ENCODE data around the gene PDCD10. TPM values are rescaled to one million over a fixed set of nuclear protein-coding genes. Genes with fewer than 3 reads are reported as not detected.

The PDCD10 gene
- total and polyA plus RNA-seq, 2 experiments from 2014 or later, result 58.2 to 89.6 TPM

- no peaks in the 10 kb centered on the region for H3K36me3 ChIP-seq (replicated peaks; ENCODE audit: insufficient read depth, low read depth)
- no peak for TF ChIP-seq EZH2phosphoT487 (IDR thresholded peaks at IDR 0.05; ENCODE audit: low read depth, severe bottlenecking, unreplicated experiment)
- no peak for TF ChIP-seq CTCF (IDR thresholded peaks at IDR 0.05; ENCODE audit: poor library complexity)
- TF ChIP-seq EZH2 (IDR thresholded peaks at IDR 0.05; ENCODE audit: borderline replicate concordance), result no peak
- H3K4me2 ChIP-seq, result peak overlapping the region; percentile 79
- H3K4me1 ChIP-seq (ENCODE audit: insufficient read depth), result peaks cover 12% of the 10 kb centered on the region
- peaks cover 68% of the 10 kb centered on the region for H3K79me2 ChIP-seq
- no peaks in the 10 kb centered on the region for H3K9me3 ChIP-seq (ENCODE audit: low read depth)
- peak overlapping the region; percentile 43 for H2AFZ ChIP-seq
- peak overlapping the region; percentile 95 for H3K27ac ChIP-seq
- peaks cover 32% of the 10 kb centered on the region for H4K20me1 ChIP-seq (ENCODE audit: insufficient read depth, poor library complexity, severe bottlenecking)
- H3K27me3 ChIP-seq, result no peaks in the 10 kb centered on the region
- no peaks in the 10 kb centered on the region for H3K9me2 ChIP-seq (replicated peaks; ENCODE audit: insufficient read depth)
- DNase-seq (ENCODE audit: low spot score), result peak; percentile 31
- 0% methylated on average over 12 of the region's 12 CpGs for WGBS (ENCODE audit: low lambda C conversion rate, missing lambda C conversion rate)
- H3K4me3 ChIP-seq, result peak overlapping the region; percentile 57
Observed at GRCh38 chr3:167733961-167734497, 663 bp downstream of the PDCD10 start.

DNA sequence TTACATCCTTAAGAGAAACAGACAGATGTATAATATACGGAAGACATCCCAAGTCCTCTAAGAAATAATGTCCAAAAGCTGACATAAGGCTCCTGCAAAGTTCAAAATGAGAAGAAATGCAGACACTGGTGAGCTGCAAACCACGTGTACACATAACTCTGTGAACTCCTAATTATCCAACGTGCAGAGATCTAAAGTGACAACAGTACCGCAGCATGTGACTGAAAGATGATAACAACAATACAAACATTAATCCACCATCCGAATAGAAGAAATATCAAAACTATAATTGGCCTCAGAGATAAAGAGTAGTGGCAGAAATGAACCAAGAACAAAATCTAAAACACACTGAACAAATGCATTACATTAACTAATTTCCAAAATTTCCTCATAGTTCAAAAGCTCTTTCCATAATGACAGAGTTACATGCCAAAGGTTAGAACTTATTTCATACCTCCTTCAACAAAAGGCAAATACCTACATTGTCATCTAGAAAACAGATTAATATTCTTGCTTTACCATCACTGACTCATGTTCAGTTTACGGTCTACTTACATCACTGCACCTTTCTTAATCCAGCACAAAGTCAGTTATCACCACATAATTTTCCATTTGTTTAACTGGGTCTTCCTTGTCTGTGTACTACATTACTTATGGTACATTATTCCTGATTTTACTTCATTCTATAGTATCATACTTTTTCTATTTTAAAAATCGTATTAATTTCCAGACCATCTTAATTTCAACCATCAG lies 2.2 kb downstream of the PDCD10 start:
- Histone ChIP-seq H3K27me3 (no peaks in the 10 kb centered on the region), H3K4me2 (peak overlapping the region; percentile 79), H2AFZ (no peak overlapping the region), H3K9me2 (replicated peaks; ENCODE audit: insufficient read depth) (no peaks in the 10 kb centered on the region), H3K4me3 (no peak overlapping the region), H3K27ac (no peak overlapping the region), H3K36me3 (replicated peaks; ENCODE audit: insufficient read depth, low read depth) (no peaks in the 10 kb centered on the region), H4K20me1 (ENCODE audit: insufficient read depth, poor library complexity, severe bottlenecking) (peaks cover 47% of the 10 kb centered on the region), H3K4me1 (ENCODE audit: insufficient read depth) (peaks cover 24% of the 10 kb centered on the region), H3K9me3 (ENCODE audit: low read depth) (no peaks in the 10 kb centered on the region), H3K79me2 (peaks cover 73% of the 10 kb centered on the region)
- no peak for TF ChIP-seq EZH2 (IDR thresholded peaks at IDR 0.05; ENCODE audit: borderline replicate concordance)
- TF ChIP-seq CTCF (IDR thresholded peaks at IDR 0.05; ENCODE audit: poor library complexity), result no peak
- DNase-seq (ENCODE audit: low spot score), result no peak
- 75% methylated on average over 7 of the region's 7 CpGs for WGBS (ENCODE audit: low lambda C conversion rate, missing lambda C conversion rate)

- no peaks in the 10 kb centered on the region for H3K27me3 ChIP-seq
- no peak overlapping the region for H3K4me2 ChIP-seq
- H3K4me1 ChIP-seq (ENCODE audit: insufficient read depth), result peaks cover 24% of the 10 kb centered on the region
- no peaks in the 10 kb centered on the region for H3K36me3 ChIP-seq (replicated peaks; ENCODE audit: insufficient read depth, low read depth)
- WGBS (ENCODE audit: low lambda C conversion rate, missing lambda C conversion rate), result 90% methylated on average over 2 of the region's 2 CpGs
- DNase-seq (ENCODE audit: low spot score), result no peak
- no peak overlapping the region for H2AFZ ChIP-seq
- no peak overlapping the region for H3K4me3 ChIP-seq
- H3K79me2 ChIP-seq, result peaks cover 80% of the 10 kb centered on the region
- no peaks in the 10 kb centered on the region for H3K9me3 ChIP-seq (ENCODE audit: low read depth)
- H3K27ac ChIP-seq, result no peak overlapping the region
- H3K9me2 ChIP-seq (replicated peaks; ENCODE audit: insufficient read depth), result no peaks in the 10 kb centered on the region
- H4K20me1 ChIP-seq (ENCODE audit: insufficient read depth, poor library complexity, severe bottlenecking), result peaks cover 58% of the 10 kb centered on the region
- no peak for TF ChIP-seq EZH2phosphoT487 (IDR thresholded peaks at IDR 0.05; ENCODE audit: low read depth, severe bottlenecking, unreplicated experiment)
Observed at GRCh38 chr3:167731393-167731792, 3.3 kb downstream of the PDCD10 start.

GRCh38 chr3:167729591-167729990 lies 5.1 kb downstream of the PDCD10 start:
- Histone ChIP-seq H3K27me3 (no peaks in the 10 kb centered on the region), H3K79me2 (peaks cover 98% of the 10 kb centered on the region), H3K36me3 (replicated peaks; ENCODE audit: insufficient read depth, low read depth) (no peaks in the 10 kb centered on the region), H3K9me2 (replicated peaks; ENCODE audit: insufficient read depth) (no peaks in the 10 kb centered on the region), H3K27ac (no peak overlapping the region), H4K20me1 (ENCODE audit: insufficient read depth, poor library complexity, severe bottlenecking) (peaks cover 74% of the 10 kb centered on the region), H3K4me2 (no peak overlapping the region), H3K9me3 (ENCODE audit: low read depth) (no peaks in the 10 kb centered on the region), H3K4me3 (no peak overlapping the region), H2AFZ (no peak overlapping the region), H3K4me1 (ENCODE audit: insufficient read depth) (peaks cover 24% of the 10 kb centered on the region)
- TF ChIP-seq CTCF (IDR thresholded peaks at IDR 0.05; ENCODE audit: poor library complexity) (no peak), EZH2 (IDR thresholded peaks at IDR 0.05; ENCODE audit: borderline replicate concordance) (no peak), EZH2phosphoT487 (IDR thresholded peaks at IDR 0.05; ENCODE audit: low read depth, severe bottlenecking, unreplicated experiment) (no peak)
- 63% methylated on average over 2 of the region's 2 CpGs for WGBS (ENCODE audit: low lambda C conversion rate, missing lambda C conversion rate)
- no peak for DNase-seq (ENCODE audit: low spot score)
